K562 (cell line): ENCODE results near the gene AGBL1. TPM values are rescaled to one million over a fixed set of nuclear protein-coding genes. Genes with fewer than 3 reads are reported as not detected.

Source experiments
- ATAC-seq: fragments of 200-7000 bp; cut with Tn5 transposase; 3 replicates; pipeline ENCODE4 v1.9.1; 2020; ENCODE audit warnings: moderate library complexity
- BruUV-seq: library from RNA; stranded (reverse); fragments of 400-500 nt; replicated peaks from 2 replicates; lab custom pipeline; 2021; lab: Mats Ljungman, UMichigan
- CTCF ChIA-PET: fragments of 300-600 bp; formaldehyde crosslinking; extraction: SDS; loops from one replicate; lab custom pipeline; 2021; ENCODE audit warnings: low intra/inter-chr PET ratio; lab: Yijun Ruan, JAX
- POLR2A ChIA-PET: fragments of 300-600, 350-650 bp; sonication (Branson Sonifier 250); formaldehyde crosslinking; extraction: SDS; loops from one replicate; lab custom pipeline; 2021; ENCODE audit warnings: antibody characterized with exemption, inconsistent platforms; lab: Yijun Ruan, JAX
- DNase-seq, 4 experiments: peaks; one replicate each; pipeline versions ENCODE4 v3.0.0 to v3.0.0-alpha.2; 2011 to 2018; ENCODE audit warnings: low spot score in 3 of 4, mixed read lengths in 3 of 4; ENCODE audit errors: extremely low read depth in 1 of 4
- FAIRE-seq: peaks from 2 replicates; lab custom pipeline; 2011; peaks lifted over from hg19 to GRCh38; lab: Jason Lieb, UNC
- H2AFZ ChIP-seq: 2 replicates; pipeline ENCODE4 v1.6.0; 2011; ENCODE audit warnings: low read depth, low read length, control low read depth, inconsistent platforms
- H3K27ac ChIP-seq: fragments of 200-600 bp; 3 replicates; pipeline ENCODE4 v1.8.0; 2011; ENCODE audit warnings: low read depth, mild to moderate bottlenecking, control low read depth, inconsistent platforms, low read length, moderate library complexity, mixed read lengths; ENCODE audit errors: extremely low read depth
- H3K27me3 ChIP-seq, 2 experiments: fragments of 300-600 bp in 1 of 2; 2 replicates in 1 of 2; 3 replicates in 1 of 2; pipeline versions ENCODE4 v1.6.0 to v1.8.0; 2011; ENCODE audit warnings: inconsistent platforms in 2 of 2, low read length in 2 of 2, mild to moderate bottlenecking in 1 of 2, mixed read lengths in 1 of 2, moderate library complexity in 1 of 2; ENCODE audit not compliant: control insufficient read depth in 2 of 2, insufficient read depth in 2 of 2
- H3K36me3 ChIP-seq: fragments of 300-600 bp; 3 replicates; pipeline ENCODE4 v1.8.0; 2011; ENCODE audit warnings: mild to moderate bottlenecking, low read length, inconsistent platforms; ENCODE audit not compliant: control insufficient read depth, insufficient read depth
- H3K4me1 ChIP-seq, 2 experiments: fragments of 200-600 bp in 1 of 2; replicated peaks in 1 of 2; 2 replicates in 1 of 2; 3 replicates in 1 of 2; pipeline versions ENCODE4 v1.5.1 to v1.8.0; 2011; ENCODE audit warnings: inconsistent platforms in 2 of 2, low read length in 2 of 2, mild to moderate bottlenecking in 1 of 2, mixed read lengths in 1 of 2, moderate library complexity in 1 of 2; ENCODE audit not compliant: control insufficient read depth in 2 of 2, insufficient read depth in 2 of 2
- H3K4me2 ChIP-seq: 2 replicates; pipeline ENCODE4 v1.6.1; 2011; ENCODE audit warnings: low read length, control low read depth, inconsistent platforms, mixed read lengths; ENCODE audit not compliant: insufficient read depth
- H3K4me3 ChIP-seq: fragments of 200-600 bp; sonication (generic), shearing (Covaris generic); 2 replicates; pipeline ENCODE4 v1.5.1; 2016; ENCODE audit warnings: control low read depth, inconsistent platforms
- H3K79me2 ChIP-seq: fragments of 200-600 bp; 3 replicates; pipeline ENCODE4 v1.8.0; 2011; ENCODE audit warnings: low read length, inconsistent platforms; ENCODE audit not compliant: control insufficient read depth, insufficient read depth
- H3K9ac ChIP-seq, 2 experiments: 2 replicates each; pipeline versions ENCODE4 v1.6.0 to v1.6.1; 2011; ENCODE audit warnings: low read depth in 2 of 2, low read length in 2 of 2, control low read depth in 1 of 2, inconsistent platforms in 1 of 2, mild to moderate bottlenecking in 1 of 2, mixed read lengths in 1 of 2; ENCODE audit not compliant: insufficient read depth in 1 of 2
- H3K9me1 ChIP-seq: one replicate; pipeline ENCODE4 v1.6.0; 2011; ENCODE audit warnings: inconsistent platforms, mild to moderate bottlenecking, low read length, moderate library complexity; ENCODE audit not compliant: control insufficient read depth, insufficient read depth
- H3K9me3 ChIP-seq: replicated peaks from 2 replicates; pipeline ENCODE4 v1.5.1; 2011; ENCODE audit warnings: low read depth, low read length, inconsistent platforms; ENCODE audit not compliant: control insufficient read depth, insufficient read depth
- H4K20me1 ChIP-seq: replicated peaks from 2 replicates; pipeline ENCODE4 v1.6.1; 2011; ENCODE audit warnings: low read length, inconsistent platforms, mixed read lengths; ENCODE audit not compliant: control insufficient read depth, insufficient read depth
- CEBPB ChIP-seq: fragments of 450-650 bp; IDR thresholded peaks from 2 replicates; pipeline ENCODE4 v1.6.1; 2016; ENCODE audit warnings: missing genetic modification characterization, missing compliant biosample characterization
- CREB1 ChIP-seq, 2 experiments: sonication (generic) in 1 of 2; formaldehyde crosslinking in 1 of 2; IDR thresholded peaks; 2 replicates each; pipeline versions ENCODE4 v1.6.1 to v1.8.0; 2012 to 2022; ENCODE audit warnings: inconsistent platforms in 1 of 2, mild to moderate bottlenecking in 1 of 2, missing genetic modification reagents in 1 of 2, moderate library complexity in 1 of 2
- CREB3 ChIP-seq: fragments of 450-650 bp; conservative IDR thresholded peaks from 2 replicates; pipeline ENCODE4 v1.6.1; 2016; ENCODE audit warnings: missing genetic modification characterization, low read depth, mild to moderate bottlenecking, missing compliant biosample characterization, moderate library complexity
- CUX1 ChIP-seq: fragments of 200-800 bp; sonication (Bioruptor generic); IDR thresholded peaks from 2 replicates; pipeline ENCODE4 v1.6.1; 2016; ENCODE audit warnings: missing genetic modification characterization, missing compliant biosample characterization
- KLF13 ChIP-seq: fragments of 450-650 bp; IDR thresholded peaks from 2 replicates; pipeline ENCODE4 v1.6.1; 2016; ENCODE audit warnings: missing genetic modification characterization, low read depth, mild to moderate bottlenecking, missing compliant biosample characterization, moderate library complexity, borderline replicate concordance
- KLF16 ChIP-seq: IDR thresholded peaks from 2 replicates; pipeline ENCODE4 v1.6.1; 2016; ENCODE audit warnings: antibody characterized with exemption
- SP1 ChIP-seq: sonication (generic); formaldehyde crosslinking; IDR thresholded peaks from 2 replicates; pipeline ENCODE4 v1.8.1; 2022; ENCODE audit warnings: mild to moderate bottlenecking, missing genetic modification reagents
- USF2 ChIP-seq: sonication (generic); formaldehyde crosslinking; IDR thresholded peaks from 2 replicates; pipeline ENCODE4 v1.5.0; 2020; ENCODE audit warnings: missing genetic modification reagents
- ZFX ChIP-seq: sonication (generic); formaldehyde crosslinking; IDR thresholded peaks from 2 replicates; pipeline ENCODE4 v1.8.0; 2022; ENCODE audit warnings: mild to moderate bottlenecking, missing genetic modification reagents, moderate library complexity
- WGBS: fragments of 100-300 bp; shearing (Covaris generic); methylation state at CpG from one replicate; pipeline ENCODE4 v1.1.6; 2016; ENCODE audit warnings: low coverage, mixed read lengths; ENCODE audit not compliant: insufficient coverage; ENCODE audit errors: missing lambda C conversion rate; 5-methylcytosine and 5-hydroxymethylcytosine counted together
- in situ Hi-C: fragments of 300-500 bp; cut with MboI; formaldehyde crosslinking; loops from 4 replicates; pipeline ENCODE4 v1.15.0; 2018; ENCODE audit warnings: inconsistent platforms, mixed read lengths
- intact Hi-C: fragments of 100-400 bp; cut with micrococcal nuclease; formaldehyde crosslinking; loops from 2 replicates; pipeline ENCODE4 v1.14.2; 2022
- polyA plus RNA-seq, 8 experiments: library from polyadenylated mRNA; depleted of rRNA in 4 of 8; stranded (reverse) in 5 of 8; unstranded in 3 of 8; fragments of >200 nt; fragmentation: Nextera tagmentation in 2 of 8; fragmentation: Illumina TruSeq in 1 of 8; extraction: Ambion mirVana in 2 of 8; extraction: Trizol in 1 of 8; gene quantifications; 2 replicates each; pipeline versions ENCODE4 v1.2.1 to v1.2.3, GENCODE V29; 2011 to 2014; ENCODE audit warnings: inconsistent platforms in 1 of 8, missing spikeins in 1 of 8
- total RNA-seq, 7 experiments: library from RNA; depleted of rRNA in 6 of 7; stranded (reverse); fragments of >200 nt in 6 of 7; fragmentation: Illumina TruSeq in 2 of 7; extraction: Trizol in 2 of 7; gene quantifications; 2 replicates each; pipeline versions ENCODE4 v1.2.1 to v1.2.3, GENCODE V29; 2011 to 2021; ENCODE audit warnings: low replicate concordance in 1 of 7
- TF ChIP-seq, protein P1 (sequence below): fragments of 250-450 bp; sonication (Bioruptor Pico); IDR thresholded peaks from 2 replicates; pipeline ENCODE4 v1.8.0; 2022; ENCODE audit warnings: inconsistent platforms, mild to moderate bottlenecking, moderate library complexity, borderline replicate concordance

Gene AGBL1
- total and polyA plus RNA-seq, 9 of the 15 experiments (the other 6 are each of a cell fraction or from before 2014, with no cell fraction given): not detected

DNA sequence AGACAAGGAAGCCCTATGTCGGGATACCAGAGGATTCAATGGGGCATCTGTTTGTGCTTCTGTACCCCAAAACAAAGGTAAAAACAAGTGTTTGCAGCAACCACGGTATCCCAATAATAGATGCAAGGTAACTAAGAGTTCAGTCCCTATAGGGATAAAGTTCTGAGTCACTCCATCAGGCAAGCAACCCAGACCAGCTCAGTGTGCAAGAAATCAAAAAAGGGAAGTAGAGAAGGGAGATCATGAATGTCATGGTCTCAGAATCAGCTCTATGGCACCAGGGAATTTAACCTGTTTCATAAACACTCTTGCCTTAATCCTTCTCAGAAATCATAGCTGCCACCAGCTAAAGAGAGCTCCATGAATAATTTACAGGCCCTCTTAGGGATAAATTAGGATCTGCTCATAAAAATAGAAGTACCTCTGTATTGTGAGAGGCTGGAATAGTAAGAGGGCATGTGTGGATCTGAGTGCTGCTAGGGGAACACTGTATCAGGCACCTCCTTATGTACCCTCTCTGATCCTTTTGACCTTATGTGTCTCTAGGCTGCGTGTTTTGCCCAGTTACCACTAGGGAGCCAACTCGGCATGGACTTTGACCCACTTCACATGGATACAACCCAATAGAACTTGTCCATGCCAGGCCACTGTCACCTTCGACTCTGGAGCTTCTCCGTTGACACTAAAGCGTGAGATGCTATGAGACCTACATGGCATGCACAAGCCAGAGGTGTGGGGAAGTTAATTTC is 754.6 kb downstream of the AGBL1 start:
- ATAC-seq (no peak), FAIRE-seq (no peak)
- H3K4me3 ChIP-seq: no peak overlapping the region
- 0% methylated on average over 7 of the region's 7 CpGs for WGBS
- H3K4me1 ChIP-seq: no peaks in the 10 kb centered on the region
- intact Hi-C loops (no loop called here), in situ Hi-C loops (no loop called here)
- H3K79me2 ChIP-seq: no peaks in the 10 kb centered on the region
- POLR2A ChIA-PET: no interaction called here
- CTCF ChIA-PET: no interaction called here
- H3K4me2 ChIP-seq: no peak overlapping the region
- no peaks in the 10 kb centered on the region for H3K9me3 ChIP-seq
- no peaks in the 10 kb centered on the region for H3K27me3 ChIP-seq
- no TSS peak for BruUV-seq
- H3K36me3 ChIP-seq: no peaks in the 10 kb centered on the region
- no peak overlapping the region for H3K9ac ChIP-seq
- TF ChIP-seq USF2 (CRISPR knock-in tag) (no peak), CUX1 (no peak), CEBPB (tag) (no peak), KLF16 (no peak), SP1 (CRISPR knock-in tag) (no peak), KLF13 (tag) (no peak), CREB1 (IDR thresholded peaks at IDR 0.05) (no peak), CREB1 (CRISPR knock-in tag; IDR thresholded peaks at IDR 0.05) (no peak), ZFX (CRISPR knock-in tag) (no peak), CREB3 (tag) (no peak)
- TF ChIP-seq, protein P1, sequence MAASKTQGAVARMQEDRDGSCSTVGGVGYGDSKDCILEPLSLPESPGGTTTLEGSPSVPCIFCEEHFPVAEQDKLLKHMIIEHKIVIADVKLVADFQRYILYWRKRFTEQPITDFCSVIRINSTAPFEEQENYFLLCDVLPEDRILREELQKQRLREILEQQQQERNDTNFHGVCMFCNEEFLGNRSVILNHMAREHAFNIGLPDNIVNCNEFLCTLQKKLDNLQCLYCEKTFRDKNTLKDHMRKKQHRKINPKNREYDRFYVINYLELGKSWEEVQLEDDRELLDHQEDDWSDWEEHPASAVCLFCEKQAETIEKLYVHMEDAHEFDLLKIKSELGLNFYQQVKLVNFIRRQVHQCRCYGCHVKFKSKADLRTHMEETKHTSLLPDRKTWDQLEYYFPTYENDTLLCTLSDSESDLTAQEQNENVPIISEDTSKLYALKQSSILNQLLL: no peak
- TF ChIP-seq, all 486 proteins: peak for 0
- DNase-seq: no peak
- H4K20me1 ChIP-seq: no peaks in the 10 kb centered on the region
- no peak overlapping the region for H3K27ac ChIP-seq
- no peak overlapping the region for H2AFZ ChIP-seq
- H3K9me1 ChIP-seq: no peaks in the 10 kb centered on the region
